Muscle layer of duodenum (tissue), 2 donors: ENCODE measurements around the gene SHB.
A peak's percentile ranks its signal among the peaks of the same experiment; 100 is the strongest.

Experiments used
- H3K27ac ChIP-seq: one replicate; pipeline ENCODE4 v1.7.0; 2013; ENCODE audit warnings: mild to moderate bottlenecking, low read length
- H3K27me3 ChIP-seq: one replicate; pipeline ENCODE4 v1.7.0; 2013; ENCODE audit warnings: low read depth, mild to moderate bottlenecking, control low read depth, low read length
- H3K36me3 ChIP-seq, 2 donors: one replicate each; pipeline ENCODE4 v1.7.0; 2013; ENCODE audit warnings: low read length in 2 of 2, control low read depth in 1 of 2, mild to moderate bottlenecking in 1 of 2; ENCODE audit not compliant: insufficient read depth in 2 of 2, control insufficient read depth in 1 of 2
- H3K4me1 ChIP-seq, 2 donors: one replicate each; pipeline ENCODE4 v1.7.0; 2013; ENCODE audit warnings: low read length in 2 of 2, mild to moderate bottlenecking in 2 of 2, control low read depth in 1 of 2, moderate library complexity in 1 of 2; ENCODE audit not compliant: insufficient read depth in 2 of 2, control insufficient read depth in 1 of 2
- H3K4me3 ChIP-seq, 2 donors: one replicate each; pipeline ENCODE4 v1.7.0; 2013; ENCODE audit warnings: low read length in 2 of 2, low read depth in 1 of 2, mild to moderate bottlenecking in 1 of 2
- H3K9me3 ChIP-seq, 2 donors: one replicate each; pipeline ENCODE4 v1.7.0; 2013; ENCODE audit warnings: low read length in 2 of 2, control low read depth in 1 of 2, mild to moderate bottlenecking in 1 of 2; ENCODE audit not compliant: control insufficient read depth in 1 of 2
- donor health status: healthy.

The SHB gene

GRCh38 chr9:38017149-38017884, 51.7 kb downstream of the SHB start:
- no peaks in the 10 kb centered on the region for H3K27me3 ChIP-seq
- peaks cover 17 to 48% of the 10 kb centered on the region in 2 donors for H3K4me1 ChIP-seq
- H3K4me3 ChIP-seq = no peak overlapping the region
- H3K27ac ChIP-seq = peak overlapping the region; percentile 54
- H3K36me3 ChIP-seq = no peaks in the 10 kb centered on the region
- no peaks in the 10 kb centered on the region for H3K9me3 ChIP-seq

- Histone ChIP-seq H3K4me1 (peaks cover 17 to 46% of the 10 kb centered on the region in 2 donors), H3K9me3 (no peaks in the 10 kb centered on the region), H3K27ac (peak overlapping the region; percentile 54), H3K36me3 (no peaks in the 10 kb centered on the region), H3K4me3 (no peak overlapping the region), H3K27me3 (no peaks in the 10 kb centered on the region)
Measured at GRCh38 chr9:38016375-38017135, 52.5 kb downstream of the SHB start.

GRCh38 chr9:38015906-38016305, 53.1 kb downstream of the SHB start:
- Histone ChIP-seq H3K4me1 (peaks cover 17 to 46% of the 10 kb centered on the region in 2 donors), H3K27ac (no peak overlapping the region), H3K27me3 (no peaks in the 10 kb centered on the region), H3K36me3 (no peaks in the 10 kb centered on the region), H3K9me3 (no peaks in the 10 kb centered on the region), H3K4me3 (no peak overlapping the region)

- H3K4me1 ChIP-seq = peaks cover 17 to 44% of the 10 kb centered on the region in 2 donors
- H3K4me3 ChIP-seq = no peak overlapping the region
- H3K9me3 ChIP-seq = no peaks in the 10 kb centered on the region
- H3K36me3 ChIP-seq = no peaks in the 10 kb centered on the region
- H3K27me3 ChIP-seq = no peaks in the 10 kb centered on the region
- H3K27ac ChIP-seq = no peak overlapping the region
Measured at GRCh38 chr9:38015266-38015665, 53.8 kb downstream of the SHB start.

- no peak overlapping the region for H3K4me3 ChIP-seq
- no peak overlapping the region for H3K27ac ChIP-seq
- peaks cover 0 to 26% of the 10 kb centered on the region in 2 donors for H3K4me1 ChIP-seq
- no peaks in the 10 kb centered on the region for H3K27me3 ChIP-seq
- H3K9me3 ChIP-seq = no peaks in the 10 kb centered on the region
- no peaks in the 10 kb centered on the region for H3K36me3 ChIP-seq
Measured at GRCh38 chr9:38012767-38013450, 56.1 kb downstream of the SHB start.

GRCh38 chr9:38011991-38012390, 57.0 kb downstream of the SHB start:
- Histone ChIP-seq H3K4me1 (peaks cover 0 to 17% of the 10 kb centered on the region in 2 donors), H3K27me3 (no peaks in the 10 kb centered on the region), H3K36me3 (no peaks in the 10 kb centered on the region), H3K27ac (no peak overlapping the region), H3K9me3 (no peaks in the 10 kb centered on the region), H3K4me3 (no peak overlapping the region)

- no peak overlapping the region for H3K4me3 ChIP-seq
- no peaks in the 10 kb centered on the region for H3K36me3 ChIP-seq
- H3K27me3 ChIP-seq = no peaks in the 10 kb centered on the region
- no peak overlapping the region for H3K27ac ChIP-seq
- peaks cover 0 to 8% of the 10 kb centered on the region in 2 donors for H3K4me1 ChIP-seq
- no peaks in the 10 kb centered on the region for H3K9me3 ChIP-seq
Measured at GRCh38 chr9:38010918-38011704, 57.9 kb downstream of the SHB start.

- no peaks in the 10 kb centered on the region for H3K9me3 ChIP-seq
- peaks cover 0 to 5% of the 10 kb centered on the region in 2 donors for H3K4me1 ChIP-seq
- H3K27me3 ChIP-seq = no peaks in the 10 kb centered on the region
- H3K4me3 ChIP-seq = no peak overlapping the region
- H3K36me3 ChIP-seq = no peaks in the 10 kb centered on the region
- no peak overlapping the region for H3K27ac ChIP-seq
Measured at GRCh38 chr9:38009990-38010389, 59.0 kb downstream of the SHB start.

- no peak overlapping the region for H3K4me3 ChIP-seq
- peaks cover 0 to 5% of the 10 kb centered on the region in 2 donors for H3K4me1 ChIP-seq
- H3K27ac ChIP-seq = no peak overlapping the region
- no peaks in the 10 kb centered on the region for H3K36me3 ChIP-seq
- no peaks in the 10 kb centered on the region for H3K27me3 ChIP-seq
- H3K9me3 ChIP-seq = no peaks in the 10 kb centered on the region
Measured at GRCh38 chr9:38009035-38009501, 60.0 kb downstream of the SHB start.

- no peaks in the 10 kb centered on the region for H3K27me3 ChIP-seq
- H3K9me3 ChIP-seq = no peaks in the 10 kb centered on the region
- H3K4me1 ChIP-seq = peaks cover 0 to 5% of the 10 kb centered on the region in 2 donors
- H3K36me3 ChIP-seq = no peaks in the 10 kb centered on the region
- H3K4me3 ChIP-seq = no peak overlapping the region
- H3K27ac ChIP-seq = no peak overlapping the region
Measured at GRCh38 chr9:38008168-38009034, 60.6 kb downstream of the SHB start.
